ENCODE data around the gene DOK5. TPM values are rescaled to one million over a fixed set of nuclear protein-coding genes. Genes with fewer than 3 reads are reported as not detected.

DOK5 gene
- total and polyA plus RNA-seq, 2 of the 8 experiments (the other 6 are each of a cell fraction or from before 2014, with no cell fraction given) = 8.9 to 15.0 TPM

GRCh38 chr20:54642864-54643667, 167.7 kb downstream of the DOK5 start:
- H3K27ac ChIP-seq (ENCODE audit: low read depth, low read length) = no peak overlapping the region
- ChIA-PET CTCF (ENCODE audit: partially characterized antibody) (interaction anchor here (0.8 to 1.6 kb wide), 6 partner anchors 187 to 443 kb away, joined by 3 to 6 read pairs (median 3); no protein-coding TSS in a partner anchor), POLR2A (ENCODE audit: partially characterized antibody) (no interaction called here)
- H3K79me2 ChIP-seq (ENCODE audit: control insufficient read depth in 1 of 2, insufficient read depth in 2 of 2, low read length in 2 of 2) = no peaks in the 10 kb centered on the region
- H3K23ac ChIP-seq (ENCODE audit: insufficient read length) = no peak overlapping the region
- H3K36me3 ChIP-seq (ENCODE audit: control insufficient read depth in 2 of 4, insufficient read depth in 4 of 4, low read length in 3 of 4) = no peaks in the 10 kb centered on the region
- FAIRE-seq = no peak
- no peak overlapping the region for H2AFZ ChIP-seq (ENCODE audit: low read length)
- no peak overlapping the region for H2BK12ac ChIP-seq (ENCODE audit: low read depth, low read length)
- no peak overlapping the region for H3K18ac ChIP-seq (ENCODE audit: extremely low read depth, low read length)
- H2BK5ac ChIP-seq (ENCODE audit: low read depth, low read length) = no peak overlapping the region
- H2BK120ac ChIP-seq (replicated peaks; ENCODE audit: low read depth, low read length) = no peak overlapping the region
- no peak overlapping the region for H3K4ac ChIP-seq (replicated peaks; ENCODE audit: insufficient read length, low read depth, low read length)
- no peaks in the 10 kb centered on the region; a peak in 1 of 4 replicates for H3K9me3 ChIP-seq (ENCODE audit: insufficient read depth in 2 of 2, low read depth in 1 of 2, low read length in 1 of 2)
- no peak overlapping the region for H3K14ac ChIP-seq (ENCODE audit: insufficient read length)
- H3K23me2 ChIP-seq (ENCODE audit: low read depth, low read length) = no peaks in the 10 kb centered on the region
- 0 out of 2 replicates have a peak overlapping the region, but pooled peaks have one; percentile 7 for H2BK20ac ChIP-seq (ENCODE audit: low read length)
- H3K4me1 ChIP-seq (replicated peaks in 1 of 4; ENCODE audit: control insufficient read depth in 3 of 4, insufficient read depth in 4 of 4, low read length in 3 of 4) = peaks cover 0 to 7% (median 5%) of the 10 kb centered on the region in 4 experiments; a peak in 3 of 7 replicates
- H3K56ac ChIP-seq (replicated peaks; ENCODE audit: insufficient read length, low read depth, low read length) = no peak overlapping the region
- no peak overlapping the region; the same call in 1 of the 2 replicates for H4K8ac ChIP-seq (ENCODE audit: extremely low read depth, insufficient read depth, low read length)
- no peaks in the 10 kb centered on the region for H4K20me1 ChIP-seq (replicated peaks in 1 of 2; ENCODE audit: control insufficient read depth in 1 of 2, insufficient read depth in 2 of 2, low read length in 2 of 2)
- H3K27me3 ChIP-seq (replicated peaks in 1 of 4; ENCODE audit: control insufficient read depth in 3 of 4, extremely low read depth in 1 of 4, insufficient read depth in 3 of 4, low read length in 3 of 4) = no peaks in the 10 kb centered on the region
- 93% methylated on average over 18 of the region's 18 CpGs; no CpG with 5 or more reads in 1 of the 2 experiments for WGBS, 2 experiments (ENCODE audit: extremely low coverage in 1 of 2, insufficient coverage in 1 of 2, insufficient read length in 1 of 2, insufficient replicate concordance in 2 of 2, low coverage in 1 of 2, low lambda C conversion rate in 2 of 2, missing lambda C conversion rate in 1 of 2)
- no peaks in the 10 kb centered on the region for H3K79me1 ChIP-seq (ENCODE audit: low read depth, low read length)
- no peak for DNase-seq (ENCODE audit: low read depth in 1 of 2, low spot score in 2 of 2)
- no peak overlapping the region for H3K9ac ChIP-seq (replicated peaks in 1 of 4; ENCODE audit: extremely low read depth in 1 of 4, low read depth in 3 of 4, low read length in 3 of 4)
- H3K4me3 ChIP-seq (ENCODE audit: extremely low read depth in 1 of 4, insufficient read depth in 2 of 4, low read depth in 3 of 4, low read length in 4 of 4) = no peak overlapping the region
- no peak overlapping the region for H2AK5ac ChIP-seq (ENCODE audit: low read depth, low read length)
- H4K91ac ChIP-seq (replicated peaks; ENCODE audit: insufficient read length, low read length) = no peak overlapping the region
- no peak overlapping the region for H4K5ac ChIP-seq (ENCODE audit: insufficient read length, low read depth, low read length)
- no peak overlapping the region for H2BK15ac ChIP-seq (ENCODE audit: low read length)
- H3K4me2 ChIP-seq (ENCODE audit: insufficient read depth in 1 of 2, low read depth in 2 of 2, low read length in 2 of 2) = no peak overlapping the region
- no peak for TF ChIP-seq USF2 (IDR thresholded peaks at IDR 0.05; ENCODE audit: low read length)
- no peak for TF ChIP-seq NANOG (IDR thresholded peaks at IDR 0.05; ENCODE audit: insufficient read depth, low read depth, low read length, poor library complexity, severe bottlenecking)
- TF ChIP-seq EP300 (IDR thresholded peaks at IDR 0.05; ENCODE audit: borderline replicate concordance in 1 of 2, low read depth in 2 of 2, low read length in 2 of 2) = no peak
- no peak for TF ChIP-seq HDAC6 (IDR thresholded peaks at IDR 0.05; ENCODE audit: low read depth, low read length)
- no peak for TF ChIP-seq GABPA (IDR thresholded peaks at IDR 0.05; ENCODE audit: borderline replicate concordance, insufficient read depth, low read length)
- no peak for TF ChIP-seq RAD21 (IDR thresholded peaks at IDR 0.05 in 1 of 2, conservative IDR thresholded peaks at IDR 0.05 in 1 of 2; ENCODE audit: low read depth in 2 of 2, low read length in 2 of 2)
- TF ChIP-seq SUZ12 (IDR thresholded peaks at IDR 0.05; ENCODE audit: low read length) = no peak
- no peak for TF ChIP-seq GTF2F1 (IDR thresholded peaks at IDR 0.05; ENCODE audit: borderline replicate concordance, low read depth, low read length)
- TF ChIP-seq SIN3A (conservative IDR thresholded peaks at IDR 0.05 in 1 of 2, IDR thresholded peaks at IDR 0.05 in 1 of 2; ENCODE audit: low read depth in 1 of 2, low read length in 2 of 2) = no peak
